Neuronal stem cell (in vitro differentiated cells): ENCODE results near the gene SETD4.

Source experiments
- DNase-seq: peaks from one replicate; pipeline ENCODE4 v3.0.0-alpha.2; 2013; ENCODE audit warnings: low spot score
- H2AFZ ChIP-seq: one replicate; pipeline ENCODE4 v1.6.1; 2013; ENCODE audit warnings: mild to moderate bottlenecking, low read length, inconsistent platforms
- H2AK5ac ChIP-seq: 2 replicates; pipeline ENCODE4 v1.6.1; 2013; ENCODE audit warnings: low read depth, mild to moderate bottlenecking, inconsistent platforms, low read length, moderate library complexity, mixed read lengths
- H2BK120ac ChIP-seq: 2 replicates; pipeline ENCODE4 v1.6.1; 2013; ENCODE audit warnings: low read depth, mild to moderate bottlenecking, inconsistent platforms, low read length, moderate library complexity, mixed read lengths
- H2BK12ac ChIP-seq: one replicate; pipeline ENCODE4 v1.6.1; 2013; ENCODE audit warnings: low read length, inconsistent platforms
- H2BK15ac ChIP-seq: 2 replicates; pipeline ENCODE4 v1.6.1; 2013; ENCODE audit warnings: mild to moderate bottlenecking, low read length, inconsistent platforms, mixed read lengths
- H2BK5ac ChIP-seq: one replicate; pipeline ENCODE4 v1.6.1; 2013; ENCODE audit warnings: inconsistent platforms, mild to moderate bottlenecking, low read length, moderate library complexity
- H3K14ac ChIP-seq: one replicate; pipeline ENCODE4 v1.6.1; 2013; ENCODE audit warnings: low read length, inconsistent platforms
- H3K18ac ChIP-seq: 2 replicates; pipeline ENCODE4 v1.6.1; 2013; ENCODE audit warnings: low read length, inconsistent platforms
- H3K23ac ChIP-seq: 2 replicates; pipeline ENCODE4 v1.6.1; 2013; ENCODE audit warnings: low read depth, mild to moderate bottlenecking, mixed read lengths, low read length, inconsistent platforms; ENCODE audit not compliant: poor library complexity
- H3K27ac ChIP-seq: replicated peaks from 3 replicates; pipeline ENCODE4 v1.5.1; 2013; ENCODE audit warnings: low read length, inconsistent platforms
- H3K27me3 ChIP-seq, 3 experiments: 2 replicates each; pipeline ENCODE4 v1.6.1; 2013; ENCODE audit warnings: low read length in 3 of 3, mild to moderate bottlenecking in 2 of 3, inconsistent platforms in 1 of 3, low read depth in 1 of 3, mixed read lengths in 1 of 3, moderate library complexity in 1 of 3; ENCODE audit not compliant: control insufficient read depth in 3 of 3, insufficient read depth in 3 of 3
- H3K36me3 ChIP-seq, 2 donors: replicated peaks in 1 of 2; 2 replicates each; pipeline ENCODE4 v1.6.1; 2013; ENCODE audit warnings: low read length in 2 of 2; ENCODE audit not compliant: control insufficient read depth in 2 of 2, insufficient read depth in 2 of 2
- H3K4ac ChIP-seq: 2 replicates; pipeline ENCODE4 v1.6.1; 2013; ENCODE audit warnings: inconsistent platforms, mild to moderate bottlenecking, low read length, moderate library complexity
- H3K4me1 ChIP-seq, 2 donors: 1 replicate in 1 of 2; 2 replicates in 1 of 2; pipeline ENCODE4 v1.6.1; 2013; ENCODE audit warnings: low read length in 2 of 2, low read depth in 1 of 2; ENCODE audit not compliant: control insufficient read depth in 2 of 2, insufficient read depth in 1 of 2
- H3K4me2 ChIP-seq: one replicate; pipeline ENCODE4 v1.6.1; 2013; ENCODE audit warnings: mild to moderate bottlenecking, low read length, inconsistent platforms; ENCODE audit not compliant: insufficient read depth, poor library complexity, severe bottlenecking
- H3K4me3 ChIP-seq, 2 donors: 2 replicates each; pipeline ENCODE4 v1.5.1; 2013; ENCODE audit warnings: low read length in 2 of 2, mild to moderate bottlenecking in 2 of 2, inconsistent platforms in 1 of 2, moderate library complexity in 1 of 2
- H3K79me1 ChIP-seq: one replicate; pipeline ENCODE4 v1.6.1; 2013; ENCODE audit warnings: low read depth, mild to moderate bottlenecking, inconsistent platforms, low read length, moderate library complexity
- H3K9ac ChIP-seq: one replicate; pipeline ENCODE4 v1.6.1; 2013; ENCODE audit warnings: mild to moderate bottlenecking, low read depth, low read length, inconsistent platforms; ENCODE audit not compliant: poor library complexity
- H3K9me3 ChIP-seq, 2 donors: replicated peaks in 1 of 2; 2 replicates each; pipeline versions ENCODE3 to v1.6.1; 2013; ENCODE audit warnings: low read length in 2 of 2, mild to moderate bottlenecking in 2 of 2, inconsistent platforms in 1 of 2, low read depth in 1 of 2, mixed read lengths in 1 of 2, moderate library complexity in 1 of 2; ENCODE audit not compliant: control insufficient read depth in 2 of 2, insufficient read depth in 1 of 2
- H4K8ac ChIP-seq: one replicate; pipeline ENCODE4 v1.6.1; 2013; ENCODE audit warnings: low read depth, mild to moderate bottlenecking, inconsistent platforms, low read length, moderate library complexity
- H4K91ac ChIP-seq: one replicate; pipeline ENCODE4 v1.6.1; 2013; ENCODE audit warnings: low read length, low read depth, mild to moderate bottlenecking, inconsistent platforms; ENCODE audit not compliant: poor library complexity
- WGBS, 2 donors: extraction: QIAGEN DNeasy Blood & Tissue Kit; methylation state at CpG; one replicate each; pipeline ENCODE4 v1.1.7; 2013; ENCODE audit warnings: missing lambda C conversion rate in 2 of 2, mixed read lengths in 1 of 2; ENCODE audit not compliant: insufficient read length in 2 of 2, insufficient replicate concordance in 1 of 2; ENCODE audit errors: extremely low coverage in 2 of 2; 5-methylcytosine and 5-hydroxymethylcytosine counted together

The SETD4 gene

GRCh38 chr21:36069713-36070583, 9.6 kb upstream of the SETD4 start, which contains the start of gene CBR1:
Gene CBR1, plus strand, starts transcription at chr21:36070024. Its CDS starts 92 bp downstream, at chr21:36070116.
- Histone ChIP-seq H3K27me3 (peaks cover 0 to 23% (median 0%) of the 10 kb centered on the region in 3 experiments), H3K9ac (peak within 1 kb of the TSS; percentile 94), H2BK5ac (no peak within 1 kb of the TSS), H3K4me2 (no peak within 1 kb of the TSS), H4K8ac (peak within 1 kb of the TSS; percentile 74), H2BK15ac (peak within 1 kb of the TSS; percentile 27), H3K18ac (peak within 1 kb of the TSS; percentile 92), H2BK120ac (peak within 1 kb of the TSS; percentile 64), H2AK5ac (peak within 1 kb of the TSS; percentile 58), H4K91ac (no peak within 1 kb of the TSS), H3K27ac (no peak within 1 kb of the TSS), H3K4ac (peak within 1 kb of the TSS; percentile 85), H3K79me1 (no peaks in the 10 kb centered on the region), H3K9me3 (peaks cover 4 to 9% of the 10 kb centered on the region in 2 donors), H3K4me3 (peak within 1 kb of the TSS; percentile 41 to 88), H2AFZ (peak within 1 kb of the TSS; percentile 85), H2BK12ac (no peak within 1 kb of the TSS), H3K4me1 (no peaks in the 10 kb centered on the region), H3K36me3 (no peaks in the 10 kb centered on the region), H3K23ac (peak within 1 kb of the TSS; percentile 70), H3K14ac (peak within 1 kb of the TSS; percentile 49)
- peak; percentile 32 for DNase-seq
- no CpG with 5 or more reads among the region's 71 CpGs for WGBS, 2 donors

GRCh38 chr21:36068748-36069398, 8.5 kb upstream of the SETD4 start:
- H2BK120ac ChIP-seq: no peak overlapping the region
- no peak overlapping the region for H3K23ac ChIP-seq
- H3K4me2 ChIP-seq: no peak overlapping the region
- no peak for DNase-seq
- H2BK5ac ChIP-seq: no peak overlapping the region
- peaks cover 4 to 9% of the 10 kb centered on the region in 2 donors for H3K9me3 ChIP-seq
- no peak overlapping the region for H2AFZ ChIP-seq
- no peak overlapping the region for H3K4ac ChIP-seq
- no peak overlapping the region for H3K27ac ChIP-seq
- no peak overlapping the region for H3K9ac ChIP-seq
- no peak overlapping the region for H4K8ac ChIP-seq
- no peaks in the 10 kb centered on the region for H3K79me1 ChIP-seq
- no peak overlapping the region for H3K18ac ChIP-seq
- H3K36me3 ChIP-seq: no peaks in the 10 kb centered on the region
- H2BK15ac ChIP-seq: no peak overlapping the region
- H3K14ac ChIP-seq: no peak overlapping the region
- H3K4me3 ChIP-seq: no peak overlapping the region
- no peak overlapping the region for H4K91ac ChIP-seq
- no peak overlapping the region for H2AK5ac ChIP-seq
- H3K4me1 ChIP-seq: no peaks in the 10 kb centered on the region
- no CpG with 5 or more reads among the region's 5 CpGs for WGBS, 2 donors
- no peak overlapping the region for H2BK12ac ChIP-seq
- peaks cover 0 to 21% (median 0%) of the 10 kb centered on the region in 3 experiments for H3K27me3 ChIP-seq

- no peak overlapping the region for H3K4ac ChIP-seq
- H3K4me2 ChIP-seq: no peak overlapping the region
- H3K9me3 ChIP-seq: peaks cover 4 to 9% of the 10 kb centered on the region in 2 donors
- H4K91ac ChIP-seq: no peak overlapping the region
- no peak overlapping the region for H2BK5ac ChIP-seq
- no peaks in the 10 kb centered on the region for H3K36me3 ChIP-seq
- WGBS, 2 donors: no CpG with 5 or more reads among the region's 3 CpGs
- no peak overlapping the region for H2AK5ac ChIP-seq
- no peak overlapping the region for H2BK15ac ChIP-seq
- no peak for DNase-seq
- no peak overlapping the region for H3K23ac ChIP-seq
- no peaks in the 10 kb centered on the region for H3K79me1 ChIP-seq
- H3K27me3 ChIP-seq: peaks cover 0 to 13% (median 0%) of the 10 kb centered on the region in 3 experiments
- H3K18ac ChIP-seq: no peak overlapping the region
- H3K4me3 ChIP-seq: no peak overlapping the region
- H3K27ac ChIP-seq: no peak overlapping the region
- no peak overlapping the region for H2BK12ac ChIP-seq
- no peak overlapping the region for H3K14ac ChIP-seq
- H3K9ac ChIP-seq: no peak overlapping the region
- peaks cover 0 to 2% of the 10 kb centered on the region in 2 donors for H3K4me1 ChIP-seq
- H4K8ac ChIP-seq: no peak overlapping the region
- no peak overlapping the region for H2BK120ac ChIP-seq
- no peak overlapping the region for H2AFZ ChIP-seq
These were observed 5.2 kb upstream of the SETD4 start for GRCh38 chr21:36065497-36066036.

GRCh38 chr21:36064085-36064460, 3.7 kb upstream of the SETD4 start:
- H3K27me3 ChIP-seq: peaks cover 0 to 6% (median 0%) of the 10 kb centered on the region in 3 experiments
- no peak overlapping the region for H3K27ac ChIP-seq
- H3K9ac ChIP-seq: no peak overlapping the region
- no peak overlapping the region for H3K18ac ChIP-seq
- no peak overlapping the region for H4K8ac ChIP-seq
- H2BK15ac ChIP-seq: no peak overlapping the region
- H3K14ac ChIP-seq: no peak overlapping the region
- no CpG with 5 or more reads among the region's 4 CpGs for WGBS, 2 donors
- no peak overlapping the region for H2AK5ac ChIP-seq
- H2AFZ ChIP-seq: peak overlapping the region; percentile 32
- no peak overlapping the region for H2BK5ac ChIP-seq
- no peak overlapping the region for H3K4me3 ChIP-seq
- H2BK12ac ChIP-seq: no peak overlapping the region
- no peak overlapping the region for H4K91ac ChIP-seq
- H2BK120ac ChIP-seq: no peak overlapping the region
- DNase-seq: no peak
- H3K4me1 ChIP-seq: peaks cover 0 to 2% of the 10 kb centered on the region in 2 donors
- peaks cover 3% of the 10 kb centered on the region for H3K79me1 ChIP-seq
- no peak overlapping the region for H3K4me2 ChIP-seq
- H3K9me3 ChIP-seq: peaks cover 4% of the 10 kb centered on the region in 2 donors
- H3K4ac ChIP-seq: no peak overlapping the region
- no peak overlapping the region for H3K23ac ChIP-seq
- H3K36me3 ChIP-seq: no peaks in the 10 kb centered on the region
